ENCODE data around the gene MGAT4D.
A peak's percentile ranks its signal among the peaks of the same experiment; 100 is the strongest.
"Not testable (repeated sequence)": the region's sequence is repeated elsewhere in the genome, so short reads cannot be mapped to it uniquely, and the experiment has no call there.

MGAT4D gene

GRCh38 chr4:140427919-140428471 lies 70.1 kb downstream of the MGAT4D start:
- no peak for DNase-seq

- peak; percentile 63 for DNase-seq
Measured at GRCh38 chr4:140427106-140427918, 70.8 kb downstream of the MGAT4D start, which contains the start of gene CLGN. Gene CLGN, minus strand, starts transcription at chr4:140427648. Its CDS starts 14,570 bp downstream, at chr4:140413078.

GRCh38 chr4:140426610-140427105 lies 71.4 kb downstream of the MGAT4D start:
- DNase-seq = peak; percentile 89

- no peak for DNase-seq
Measured at GRCh38 chr4:140423106-140423505, 75.0 kb downstream of the MGAT4D start.

- not testable (repeated sequence) for DNase-seq
Measured at GRCh38 chr4:140413130-140413969, 84.7 kb downstream of the MGAT4D start.

GRCh38 chr4:140408974-140409373 lies 89.1 kb downstream of the MGAT4D start:
- DNase-seq = no peak

- DNase-seq = no peak
Measured at GRCh38 chr4:140406292-140406691, 91.8 kb downstream of the MGAT4D start.

- no peak for DNase-seq
Measured at GRCh38 chr4:140400111-140400510, 98.0 kb downstream of the MGAT4D start.

- no peak for DNase-seq
Measured at GRCh38 chr4:140395668-140396067, 102.4 kb downstream of the MGAT4D start.
